Psoas muscle (tissue), 8 donors: Measurements from ENCODE around the gene KITLG. TPM values are rescaled to one million over a fixed set of nuclear protein-coding genes. Genes with fewer than 3 reads are reported as not detected.

Experiments used
- ATAC-seq, 4 donors: fragments of 200-7000 bp; cut with Tn5 transposase; one replicate each; pipeline ENCODE4 v1.9.1; 2020; ENCODE audit warnings: moderate library complexity in 3 of 4, mild to moderate bottlenecking in 2 of 4
- DNase-seq, 2 donors: peaks; one replicate each; pipeline ENCODE4 v3.0.0-alpha.2; 2020
- H3K27ac ChIP-seq: fragments of 200-600 bp; one replicate; pipeline ENCODE4 v1.8.0; 2022
- H3K27me3 ChIP-seq, 3 donors: fragments of 200-600 bp in 1 of 3; one replicate each; pipeline versions ENCODE4 v1.6.1 to v1.8.0; 2013 to 2022; ENCODE audit warnings: low read length in 2 of 3, mild to moderate bottlenecking in 2 of 3, moderate library complexity in 1 of 3; ENCODE audit not compliant: insufficient read depth in 3 of 3
- H3K36me3 ChIP-seq, 2 donors: fragments of 200-600 bp in 1 of 2; one replicate each; pipeline versions ENCODE4 v1.6.1 to v1.8.0; 2013 to 2022; ENCODE audit warnings: low read depth in 1 of 2, mild to moderate bottlenecking in 1 of 2, moderate library complexity in 1 of 2; ENCODE audit not compliant: insufficient read depth in 1 of 2
- H3K4me1 ChIP-seq: fragments of 200-600 bp; one replicate; pipeline ENCODE4 v1.8.0; 2022
- H3K4me3 ChIP-seq: fragments of 200-600 bp; one replicate; pipeline ENCODE4 v1.8.0; 2022; ENCODE audit warnings: mild to moderate bottlenecking
- H3K9me3 ChIP-seq: fragments of 200-600 bp; one replicate; pipeline ENCODE4 v1.8.0; 2022
- CTCF ChIP-seq: fragments of 200-600 bp; IDR thresholded peaks from one replicate; pipeline ENCODE4 v1.8.0; 2022; ENCODE audit warnings: antibody characterized with exemption
- WGBS, 3 donors: extraction: QIAGEN DNeasy Blood & Tissue Kit; methylation state at CpG; one replicate each; pipeline versions ENCODE4 v1.1.6 to v1.1.7; 2013; 5-methylcytosine and 5-hydroxymethylcytosine counted together
- intact Hi-C, 2 donors: fragments of 100-400 bp; cut with DNase I; formaldehyde crosslinking; loops; one replicate each; pipeline versions ENCODE4 v1.11.0 to v1.14.2; 2022
- polyA plus RNA-seq, 3 donors: library from polyadenylated mRNA; stranded (reverse); fragments of 200-250 nt; gene quantifications; one replicate each; pipeline ENCODE4 v1.2.3, GENCODE V29; 2013
- total RNA-seq, 4 donors: library from RNA; stranded (reverse); fragmentation: NEBNext Ultra II Directional in 2 of 4; extraction: Animal tissue kit (Norgen Biotek cat#: 25700) in 2 of 4; gene quantifications; one replicate each; pipeline versions ENCODE4 v1.2.1 to v1.2.4, GENCODE V29; 2021 to 2023
- donor health status: healthy with polysubstance abuse.
- donor health status: DM: no; HTN: no; CAD: no; lungs with moderate emphysema.
- donor health status: Bipolar disorder and iron deficiency.
- donor health status: healthy.
- donor health status: DM: yes; HTN: yes; CAD: no.
- donor health status: DM: no; HTN: no; CAD: no.
- donor health status: DM: no; HTN: no; CAD: no.
- donor health status: DM: yes; HTN: yes; CAD: no.

Gene KITLG
- total and polyA plus RNA-seq, 7 donors = 1.5 to 11.5 (median 4.1) TPM

- ATAC-seq (no peak), DNase-seq (no peak)
- Histone ChIP-seq H3K27me3 (no peaks in the 10 kb centered on the region), H3K4me3 (no peak overlapping the region), H3K4me1 (no peaks in the 10 kb centered on the region), H3K36me3 (no peaks in the 10 kb centered on the region), H3K9me3 (no peaks in the 10 kb centered on the region), H3K27ac (no peak overlapping the region)
- intact Hi-C loops = no loop called here
- no peak for TF ChIP-seq CTCF
Observed at GRCh38 chr12:88604646-88605045, 24.4 kb upstream of the KITLG start.

GRCh38 chr12:88600272-88600671, 20.0 kb upstream of the KITLG start:
- Histone ChIP-seq H3K27ac (no peak overlapping the region), H3K4me3 (no peak overlapping the region), H3K36me3 (no peaks in the 10 kb centered on the region), H3K27me3 (no peaks in the 10 kb centered on the region), H3K9me3 (no peaks in the 10 kb centered on the region), H3K4me1 (no peaks in the 10 kb centered on the region)
- TF ChIP-seq CTCF = no peak
- ATAC-seq (no peak), DNase-seq (no peak)
- WGBS, 3 donors = 60 to 62% (median 61%) methylated on average over 4 of the region's 4 CpGs
- intact Hi-C loops = no loop called here

GRCh38 chr12:88597365-88597764, 17.1 kb upstream of the KITLG start:
- no peak overlapping the region for H3K4me3 ChIP-seq
- no peaks in the 10 kb centered on the region for H3K36me3 ChIP-seq
- no peak for TF ChIP-seq CTCF
- no peaks in the 10 kb centered on the region for H3K9me3 ChIP-seq
- intact Hi-C loops = no loop called here
- DNase-seq = no peak
- H3K4me1 ChIP-seq = no peaks in the 10 kb centered on the region
- H3K27me3 ChIP-seq = no peaks in the 10 kb centered on the region
- no peak for ATAC-seq
- no peak overlapping the region for H3K27ac ChIP-seq

- no peak for ATAC-seq
- H3K36me3 ChIP-seq = no peaks in the 10 kb centered on the region
- TF ChIP-seq CTCF = no peak
- no peak overlapping the region for H3K27ac ChIP-seq
- no peak for DNase-seq
- H3K4me3 ChIP-seq = no peak overlapping the region
- H3K4me1 ChIP-seq = no peaks in the 10 kb centered on the region
- H3K9me3 ChIP-seq = no peaks in the 10 kb centered on the region
- H3K27me3 ChIP-seq = no peaks in the 10 kb centered on the region
- intact Hi-C loops = no loop called here
Observed at GRCh38 chr12:88595697-88596096, 15.4 kb upstream of the KITLG start.

- H3K9me3 ChIP-seq = no peaks in the 10 kb centered on the region
- WGBS, 3 donors = 81 to 83% (median 82%) methylated on average over 4 of the region's 4 CpGs
- no peaks in the 10 kb centered on the region for H3K36me3 ChIP-seq
- no peaks in the 10 kb centered on the region for H3K4me1 ChIP-seq
- no peak overlapping the region for H3K4me3 ChIP-seq
- H3K27me3 ChIP-seq = no peaks in the 10 kb centered on the region
- no peak for DNase-seq
- intact Hi-C loops = no loop called here
- ATAC-seq = no peak
- no peak for TF ChIP-seq CTCF
- H3K27ac ChIP-seq = no peak overlapping the region
Observed at GRCh38 chr12:88594780-88595179, 14.5 kb upstream of the KITLG start.
